ENCODE data around the gene PLA2G4E. TPM values are rescaled to one million over a fixed set of nuclear protein-coding genes. Genes with fewer than 3 reads are reported as not detected.

The PLA2G4E gene
- total and polyA plus RNA-seq, 2 donors (not counting 1 experiment from before 2014, with no cell fraction given) = not detected

DNA sequence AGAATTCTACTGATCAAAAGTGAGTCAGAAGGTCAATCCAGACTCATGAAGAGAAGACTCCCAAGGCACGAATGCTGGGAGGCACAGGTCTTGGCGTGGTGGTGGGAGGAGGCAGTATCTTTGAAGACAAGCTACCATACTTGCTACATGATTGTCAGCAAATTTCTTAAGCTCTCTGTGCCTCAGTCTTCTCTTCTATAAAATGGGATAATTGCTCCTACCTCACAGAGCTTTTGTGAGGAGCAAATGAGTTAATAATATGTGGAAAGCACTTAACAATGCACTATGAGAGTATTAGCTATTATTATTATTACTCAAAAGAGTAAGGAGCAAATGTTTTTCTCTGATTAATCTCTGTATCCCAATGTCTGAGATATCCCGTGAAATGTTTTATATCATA, 84.7 kb downstream of the PLA2G4E start:
- TF ChIP-seq, protein P1, sequence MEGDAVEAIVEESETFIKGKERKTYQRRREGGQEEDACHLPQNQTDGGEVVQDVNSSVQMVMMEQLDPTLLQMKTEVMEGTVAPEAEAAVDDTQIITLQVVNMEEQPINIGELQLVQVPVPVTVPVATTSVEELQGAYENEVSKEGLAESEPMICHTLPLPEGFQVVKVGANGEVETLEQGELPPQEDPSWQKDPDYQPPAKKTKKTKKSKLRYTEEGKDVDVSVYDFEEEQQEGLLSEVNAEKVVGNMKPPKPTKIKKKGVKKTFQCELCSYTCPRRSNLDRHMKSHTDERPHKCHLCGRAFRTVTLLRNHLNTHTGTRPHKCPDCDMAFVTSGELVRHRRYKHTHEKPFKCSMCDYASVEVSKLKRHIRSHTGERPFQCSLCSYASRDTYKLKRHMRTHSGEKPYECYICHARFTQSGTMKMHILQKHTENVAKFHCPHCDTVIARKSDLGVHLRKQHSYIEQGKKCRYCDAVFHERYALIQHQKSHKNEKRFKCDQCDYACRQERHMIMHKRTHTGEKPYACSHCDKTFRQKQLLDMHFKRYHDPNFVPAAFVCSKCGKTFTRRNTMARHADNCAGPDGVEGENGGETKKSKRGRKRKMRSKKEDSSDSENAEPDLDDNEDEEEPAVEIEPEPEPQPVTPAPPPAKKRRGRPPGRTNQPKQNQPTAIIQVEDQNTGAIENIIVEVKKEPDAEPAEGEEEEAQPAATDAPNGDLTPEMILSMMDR (conservative IDR thresholded peaks at IDR 0.05 in 1 of 2, IDR thresholded peaks at IDR 0.05 in 1 of 2; ENCODE audit: low read depth in 1 of 2, low read length in 2 of 2) = no peak
- no peak for TF ChIP-seq EZH2 (IDR thresholded peaks at IDR 0.05; ENCODE audit: low read length, missing control alignments)
- H3K4me1 ChIP-seq (ENCODE audit: control insufficient read depth, extremely low read depth, insufficient read depth, low read length) = peaks cover 13% of the 10 kb centered on the region
- H3K4me2 ChIP-seq (ENCODE audit: extremely low read depth, insufficient read depth, low read length) = no peak overlapping the region
- H3K9me3 ChIP-seq (ENCODE audit: control insufficient read depth, insufficient read depth, low read depth, low read length) = no peaks in the 10 kb centered on the region
- DNase-seq (ENCODE audit: low read depth in 2 of 2) = no peak
- no peaks in the 10 kb centered on the region for H3K27me3 ChIP-seq (ENCODE audit: control insufficient read depth, insufficient read depth, low read length)
- no peak overlapping the region for H2AFZ ChIP-seq (ENCODE audit: low read length)
- H3K27ac ChIP-seq (ENCODE audit: insufficient read depth, low read length) = no peak overlapping the region
- no peak overlapping the region for H3K9ac ChIP-seq (ENCODE audit: insufficient read depth, low read length)
- H3K79me2 ChIP-seq (ENCODE audit: control insufficient read depth, insufficient read depth, low read length) = peaks cover 8% of the 10 kb centered on the region
- no peak overlapping the region for H3K4me3 ChIP-seq (replicated peaks in 1 of 4; ENCODE audit: control extremely low read depth in 1 of 4, insufficient read depth in 1 of 4, low read depth in 3 of 4, low read length in 4 of 4)
- H3K36me3 ChIP-seq (ENCODE audit: control insufficient read depth, insufficient read depth, low read length) = peaks cover 2% of the 10 kb centered on the region
- H4K20me1 ChIP-seq (ENCODE audit: control insufficient read depth, extremely low read depth, insufficient read depth, low read length) = no peaks in the 10 kb centered on the region

DNA sequence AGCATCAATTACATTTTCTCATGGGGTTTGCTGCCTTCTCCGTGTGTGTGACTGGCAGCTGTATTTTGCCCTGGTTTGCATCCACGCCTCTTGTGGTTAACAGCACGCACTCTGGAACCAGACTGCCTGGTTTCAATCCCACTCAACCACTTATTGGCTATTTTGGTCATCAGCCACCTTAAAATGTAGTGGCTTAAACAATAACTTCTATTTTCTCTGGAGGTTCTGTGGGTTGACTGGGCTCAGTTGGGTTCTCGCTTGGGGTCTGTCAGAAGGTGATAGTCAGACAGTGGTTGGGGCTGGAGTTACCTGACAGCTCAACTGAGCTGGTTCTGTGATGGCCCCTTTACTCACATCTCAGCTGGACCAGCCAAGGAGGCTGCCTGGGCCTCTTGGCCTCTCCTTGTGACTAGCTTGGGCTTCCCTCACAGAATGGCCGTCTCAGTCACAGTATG, 85.2 kb downstream of the PLA2G4E start:
- Histone ChIP-seq H3K4me3 (replicated peaks in 1 of 4; ENCODE audit: control extremely low read depth in 1 of 4, insufficient read depth in 1 of 4, low read depth in 3 of 4, low read length in 4 of 4) (no peak overlapping the region), H2AFZ (ENCODE audit: low read length) (no peak overlapping the region), H3K9me3 (ENCODE audit: control insufficient read depth, insufficient read depth, low read depth, low read length) (no peaks in the 10 kb centered on the region), H3K79me2 (ENCODE audit: control insufficient read depth, insufficient read depth, low read length) (peaks cover 8% of the 10 kb centered on the region), H4K20me1 (ENCODE audit: control insufficient read depth, extremely low read depth, insufficient read depth, low read length) (no peaks in the 10 kb centered on the region), H3K27ac (ENCODE audit: insufficient read depth, low read length) (no peak overlapping the region), H3K4me1 (ENCODE audit: control insufficient read depth, extremely low read depth, insufficient read depth, low read length) (peaks cover 13% of the 10 kb centered on the region), H3K27me3 (ENCODE audit: control insufficient read depth, insufficient read depth, low read length) (no peaks in the 10 kb centered on the region), H3K9ac (ENCODE audit: insufficient read depth, low read length) (no peak overlapping the region), H3K4me2 (ENCODE audit: extremely low read depth, insufficient read depth, low read length) (no peak overlapping the region), H3K36me3 (ENCODE audit: control insufficient read depth, insufficient read depth, low read length) (peaks cover 2% of the 10 kb centered on the region)
- DNase-seq (ENCODE audit: low read depth in 2 of 2) = no peak
- no peak for TF ChIP-seq EZH2 (IDR thresholded peaks at IDR 0.05; ENCODE audit: low read length, missing control alignments)
- TF ChIP-seq, protein P1 (conservative IDR thresholded peaks at IDR 0.05 in 1 of 2, IDR thresholded peaks at IDR 0.05 in 1 of 2; ENCODE audit: low read depth in 1 of 2, low read length in 2 of 2) = no peak

DNA sequence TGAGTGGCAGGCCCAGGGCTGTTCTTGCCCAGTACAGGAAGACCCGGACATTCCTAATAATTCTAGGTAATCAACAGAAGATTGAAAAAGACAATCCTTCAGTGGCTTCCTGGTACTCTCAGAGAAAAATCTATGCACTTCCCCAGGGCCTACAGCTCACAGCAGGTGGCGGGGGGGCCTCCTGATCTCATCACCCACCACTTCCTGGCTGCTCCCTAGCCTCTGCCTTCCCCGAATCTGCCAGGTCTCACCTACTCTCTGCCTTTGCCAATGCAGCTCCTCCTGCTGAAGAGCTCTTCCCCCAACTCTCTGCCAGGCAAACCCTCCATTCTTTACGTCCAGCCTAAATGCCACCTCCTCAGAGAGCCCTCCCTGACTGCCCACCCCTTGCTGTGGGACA, 86.0 kb downstream of the PLA2G4E start:
- Histone ChIP-seq H4K20me1 (ENCODE audit: control insufficient read depth, extremely low read depth, insufficient read depth, low read length) (no peaks in the 10 kb centered on the region), H3K4me3 (replicated peaks in 1 of 4; ENCODE audit: control extremely low read depth in 1 of 4, insufficient read depth in 1 of 4, low read depth in 3 of 4, low read length in 4 of 4) (no peak overlapping the region), H3K36me3 (ENCODE audit: control insufficient read depth, insufficient read depth, low read length) (no peaks in the 10 kb centered on the region), H3K27me3 (ENCODE audit: control insufficient read depth, insufficient read depth, low read length) (no peaks in the 10 kb centered on the region), H3K79me2 (ENCODE audit: control insufficient read depth, insufficient read depth, low read length) (peaks cover 8% of the 10 kb centered on the region), H2AFZ (ENCODE audit: low read length) (no peak overlapping the region), H3K9me3 (ENCODE audit: control insufficient read depth, insufficient read depth, low read depth, low read length) (no peaks in the 10 kb centered on the region), H3K9ac (ENCODE audit: insufficient read depth, low read length) (no peak overlapping the region), H3K27ac (ENCODE audit: insufficient read depth, low read length) (no peak overlapping the region), H3K4me1 (ENCODE audit: control insufficient read depth, extremely low read depth, insufficient read depth, low read length) (peaks cover 12% of the 10 kb centered on the region), H3K4me2 (ENCODE audit: extremely low read depth, insufficient read depth, low read length) (no peak overlapping the region)
- peak in 1 of 2 donors; percentile 46 for DNase-seq (ENCODE audit: low read depth in 2 of 2)
- TF ChIP-seq EZH2 (IDR thresholded peaks at IDR 0.05; ENCODE audit: low read length, missing control alignments) = no peak
- TF ChIP-seq, protein P1 (conservative IDR thresholded peaks at IDR 0.05 in 1 of 2, IDR thresholded peaks at IDR 0.05 in 1 of 2; ENCODE audit: low read depth in 1 of 2, low read length in 2 of 2) = no peak

Data from fibroblast of lung (primary cell).